Small intestine (tissue), 7 donors: Measurements from ENCODE around the gene FOXO4. TPM values are rescaled to one million over a fixed set of nuclear protein-coding genes. Genes with fewer than 3 reads are reported as not detected.

ENCODE experiments used
- DNase-seq, 2 donors: peaks; one replicate each; pipeline versions ENCODE4 v3.0.0 to v3.0.0-alpha.2; 2013
- FAIRE-seq: peaks from 2 replicates; lab custom pipeline; 2012; peaks lifted over from hg19 to GRCh38; lab: Jason Lieb, UNC
- H3K27ac ChIP-seq, 3 donors: one replicate each; pipeline ENCODE4 v1.5.1; 2013; ENCODE audit warnings: low read length in 2 of 3, mild to moderate bottlenecking in 2 of 3, control low read depth in 1 of 3, inconsistent platforms in 1 of 3, low read depth in 1 of 3, moderate library complexity in 1 of 3
- H3K27me3 ChIP-seq, 3 donors: one replicate each; pipeline ENCODE4 v1.6.1; 2013; ENCODE audit warnings: low read length in 3 of 3, inconsistent platforms in 1 of 3; ENCODE audit not compliant: control insufficient read depth in 3 of 3, insufficient read depth in 3 of 3
- H3K36me3 ChIP-seq, 3 donors: one replicate each; pipeline ENCODE4 v1.6.1; 2013; ENCODE audit warnings: low read length in 3 of 3, inconsistent platforms in 1 of 3, low read depth in 1 of 3, mild to moderate bottlenecking in 1 of 3, moderate library complexity in 1 of 3; ENCODE audit not compliant: control insufficient read depth in 3 of 3, insufficient read depth in 2 of 3
- H3K4me1 ChIP-seq, 3 donors: one replicate each; pipeline ENCODE4 v1.6.1; 2013; ENCODE audit warnings: low read length in 2 of 3, inconsistent platforms in 1 of 3, low read depth in 1 of 3, mild to moderate bottlenecking in 1 of 3, moderate library complexity in 1 of 3; ENCODE audit not compliant: control insufficient read depth in 3 of 3, insufficient read depth in 2 of 3
- H3K4me3 ChIP-seq, 3 donors: one replicate each; pipeline ENCODE4 v1.5.1; 2013; ENCODE audit warnings: low read length in 3 of 3, control low read depth in 1 of 3, inconsistent platforms in 1 of 3, low read depth in 1 of 3, mild to moderate bottlenecking in 1 of 3, moderate library complexity in 1 of 3
- H3K9me3 ChIP-seq, 2 donors: one replicate each; pipeline ENCODE4 v1.6.1; 2013; ENCODE audit warnings: low read depth in 1 of 2, low read length in 1 of 2; ENCODE audit not compliant: control insufficient read depth in 2 of 2, insufficient read depth in 1 of 2
- WGBS, 3 donors: extraction: QIAGEN DNeasy Blood & Tissue Kit; methylation state at CpG; one replicate each; pipeline ENCODE4 v1.1.7; 2013; 5-methylcytosine and 5-hydroxymethylcytosine counted together
- polyA plus RNA-seq, 4 donors: library from polyadenylated mRNA; stranded (reverse) in 3 of 4; unstranded in 1 of 4; fragments of 200-250 nt in 3 of 4; fragments of 120-200 nt in 1 of 4; gene quantifications; one replicate each; pipeline versions ENCODE4 v1.2.1 to v1.2.3, GENCODE V29; 2013
- donor health status: healthy with polysubstance abuse.
- donor health status: control.
- donor health status: control.
- donor health status: Bipolar disorder and iron deficiency.
- donor health status: healthy.

The FOXO4 gene
- polyA plus RNA-seq, 4 donors: 11.5 to 20.5 (median 14.9) TPM

- H3K4me3 ChIP-seq: no peak overlapping the region
- peaks cover 0 to 51% (median 3%) of the 10 kb centered on the region in 3 donors for H3K36me3 ChIP-seq
- WGBS, 3 donors: 56 to 72% (median 68%) methylated on average over 6 of the region's 6 CpGs
- FAIRE-seq (no peak), DNase-seq (no peak)
- H3K9me3 ChIP-seq: no peaks in the 10 kb centered on the region
- no peaks in the 10 kb centered on the region for H3K4me1 ChIP-seq
- no peak overlapping the region for H3K27ac ChIP-seq
- no peaks in the 10 kb centered on the region for H3K27me3 ChIP-seq
These were observed 44.8 kb downstream of the FOXO4 start for GRCh38 chrX:71140440-71140839.

- no peaks in the 10 kb centered on the region for H3K27me3 ChIP-seq
- peaks cover 0 to 9% (median 0%) of the 10 kb centered on the region in 3 donors for H3K4me1 ChIP-seq
- FAIRE-seq (no peak), DNase-seq (peak in 1 of 2 donors; percentile 4)
- H3K4me3 ChIP-seq: no peak overlapping the region
- H3K27ac ChIP-seq: no peak overlapping the region
- H3K9me3 ChIP-seq: no peaks in the 10 kb centered on the region
- 56 to 69% (median 59%) methylated on average over 6 of the region's 6 CpGs for WGBS, 3 donors
- H3K36me3 ChIP-seq: peaks cover 0 to 27% (median 3%) of the 10 kb centered on the region in 3 donors
These were observed 47.9 kb downstream of the FOXO4 start for GRCh38 chrX:71143508-71143907.

GRCh38 chrX:71144651-71145050 lies 49.0 kb downstream of the FOXO4 start, which contains the start of gene NLGN3:
NLGN3 (plus strand) TSS chrX:71144841; CDS start chrX:71147750, 2,909 bp downstream.
- H3K36me3 ChIP-seq: peaks cover 0 to 22% (median 3%) of the 10 kb centered on the region in 3 donors
- FAIRE-seq (no peak), DNase-seq (peak in 1 of 2 donors; percentile 25)
- H3K27me3 ChIP-seq: no peaks in the 10 kb centered on the region
- H3K27ac ChIP-seq: no peak within 1 kb of the TSS
- H3K9me3 ChIP-seq: no peaks in the 10 kb centered on the region
- H3K4me3 ChIP-seq: peak within 1 kb of the TSS in 1 of 3 donors; percentile 25
- WGBS, 3 donors: 28 to 46% methylated on average over 25 to 28 of the region's 28 CpGs; no CpG with 5 or more reads in 1 of the 3 donors
- peaks cover 0 to 9% (median 0%) of the 10 kb centered on the region in 3 donors for H3K4me1 ChIP-seq

GRCh38 chrX:71147496-71148277 lies 52.0 kb downstream of the FOXO4 start:
- H3K4me1 ChIP-seq: peaks cover 0 to 9% (median 0%) of the 10 kb centered on the region in 3 donors

DNA sequence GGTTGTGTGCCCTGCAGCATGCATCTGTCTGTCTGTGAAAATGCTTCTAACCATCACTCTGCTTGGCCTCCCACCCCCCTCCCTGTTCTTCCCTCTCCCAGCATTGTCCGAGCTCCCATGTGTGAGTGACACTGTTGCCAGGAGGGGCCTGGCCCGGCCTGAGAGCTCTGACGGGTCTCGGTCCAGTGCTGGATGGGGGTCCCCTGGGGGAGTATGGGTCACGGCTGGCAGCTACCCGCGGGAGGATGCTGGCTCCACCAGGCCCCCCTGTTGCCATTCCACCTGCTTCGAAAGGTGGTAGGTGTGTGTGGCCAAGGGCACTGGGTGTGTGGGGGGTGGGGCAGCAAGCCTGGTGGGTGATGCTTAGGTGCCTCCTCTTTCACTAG lies 52.6 kb downstream of the FOXO4 start:
- no peaks in the 10 kb centered on the region for H3K27me3 ChIP-seq

More at GRCh38 chrX:71147496-71148277, 52.0 kb downstream of the FOXO4 start:
- no peak overlapping the region for H3K27ac ChIP-seq
- WGBS, 3 donors: 85 to 91% (median 88%) methylated on average over 14 to 28 of the region's 28 CpGs
- no peak for FAIRE-seq
- H3K36me3 ChIP-seq: peaks cover 0 to 5% (median 0%) of the 10 kb centered on the region in 3 donors
- DNase-seq: no peak
- no peaks in the 10 kb centered on the region for H3K9me3 ChIP-seq
- no peaks in the 10 kb centered on the region for H3K27me3 ChIP-seq
- H3K4me3 ChIP-seq: no peak overlapping the region

DNA sequence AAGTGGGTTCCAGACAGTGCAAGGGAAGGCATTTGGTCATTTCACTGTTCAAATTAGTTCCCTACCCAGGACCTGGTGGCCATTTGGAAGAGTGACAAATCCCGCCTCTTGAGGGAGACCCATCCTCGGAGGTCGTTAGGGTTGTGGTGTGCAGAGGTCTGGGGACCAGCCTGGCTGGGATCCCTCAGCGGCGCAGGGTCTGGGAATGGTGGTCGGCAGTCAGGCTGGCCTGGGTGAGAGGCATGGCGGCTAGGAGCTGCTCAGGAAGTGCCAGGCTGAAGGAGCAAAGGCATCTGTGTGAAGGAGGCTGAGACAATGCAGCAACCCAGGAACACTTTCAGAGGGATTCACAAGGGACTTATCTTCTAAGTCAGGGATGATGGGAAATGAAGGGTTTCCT lies 55.7 kb downstream of the FOXO4 start:
- no peaks in the 10 kb centered on the region for H3K27me3 ChIP-seq
- no peak overlapping the region for H3K4me3 ChIP-seq
- 79 to 82% (median 80%) methylated on average over 7 of the region's 7 CpGs for WGBS, 3 donors
- H3K4me1 ChIP-seq: peaks cover 0 to 7% (median 0%) of the 10 kb centered on the region in 3 donors
- H3K27ac ChIP-seq: no peak overlapping the region
- no peak for FAIRE-seq
- no peaks in the 10 kb centered on the region for H3K9me3 ChIP-seq
- DNase-seq: no peak
- no peaks in the 10 kb centered on the region for H3K36me3 ChIP-seq

More for the DNA sequence above, 52.6 kb downstream of the FOXO4 start:
- peaks cover 0 to 3% (median 0%) of the 10 kb centered on the region in 3 donors for H3K36me3 ChIP-seq
- no peak overlapping the region for H3K27ac ChIP-seq
- H3K4me1 ChIP-seq: peaks cover 0 to 9% (median 0%) of the 10 kb centered on the region in 3 donors
- FAIRE-seq (no peak), DNase-seq (no peak)
- H3K4me3 ChIP-seq: no peak overlapping the region
- H3K9me3 ChIP-seq: no peaks in the 10 kb centered on the region
- WGBS, 3 donors: 80 to 91% (median 82%) methylated on average over 8 of the region's 8 CpGs

Other genes with a start within 250 kb of the FOXO4 start
- gene TEX11, start 187.1 kb upstream of the FOXO4 start, polyA plus RNA-seq: under 1 TPM in 3 of 4 donors, not detected in 1; 0.04 to 0.54 (median 0.04) TPM
- 1 to 10 TPM in 1 of 4 donors, under 1 TPM in 1, not detected in 2; 0.07 to 1.1 TPM for gene SLC7A3, start 164.8 kb upstream of the FOXO4 start, polyA plus RNA-seq
- gene SNX12, start 27.5 kb upstream of the FOXO4 start, polyA plus RNA-seq: 10 to 100 TPM; 40.9 to 64.8 (median 55.5) TPM
- gene CXorf65, start 10.9 kb downstream of the FOXO4 start, polyA plus RNA-seq: 1 to 10 TPM in 2 of 4 donors, under 1 TPM in 2; 0.27 to 2.2 (median 1.5) TPM
- 10 to 100 TPM; 11.2 to 83.5 (median 25.5) TPM for gene IL2RG, start 15.7 kb downstream of the FOXO4 start, polyA plus RNA-seq
- gene MED12, start 22.7 kb downstream of the FOXO4 start, polyA plus RNA-seq: 10 to 100 TPM in 1 of 4 donors, 1 to 10 TPM in 3; 4.3 to 30.1 (median 9.0) TPM
- gene NLGN3, start 49.0 kb downstream of the FOXO4 start, polyA plus RNA-seq: 1 to 10 TPM in 1 of 4 donors, under 1 TPM in 3; 0.27 to 1.2 (median 0.62) TPM
- 100 to 1,000 TPM in 1 of 4 donors, 10 to 100 TPM in 3; 23.3 to 118 (median 54.6) TPM for gene GJB1, start 127.4 kb downstream of the FOXO4 start, polyA plus RNA-seq
- gene ZMYM3, start 158.3 kb downstream of the FOXO4 start, polyA plus RNA-seq: 10 to 100 TPM in 1 of 4 donors, 1 to 10 TPM in 3; 3.5 to 33.6 (median 5.7) TPM
- 100 to 1,000 TPM in 3 of 4 donors, 10 to 100 TPM in 1; 82.5 to 345 (median 144) TPM for gene NONO, start 187.8 kb downstream of the FOXO4 start, polyA plus RNA-seq
- 1 to 10 TPM; 1.1 to 1.7 (median 1.5) TPM for gene ITGB1BP2, start 205.9 kb downstream of the FOXO4 start, polyA plus RNA-seq